Caki2 (cell line): ENCODE measurements around the gene TTC39A. TPM values are rescaled to one million over a fixed set of nuclear protein-coding genes. Genes with fewer than 3 reads are reported as not detected.

Experiments used
- DNase-seq: peaks from one replicate; pipeline ENCODE4 v3.0.0-alpha.2; 2015; ENCODE audit warnings: low read depth
- in situ Hi-C: cut with HindIII; loops from 2 replicates; pipeline ENCODE4 v1.10.0; 2016; ENCODE audit warnings: low sequenced_read_pairs, low pct_unique_long_range_greater_than_20kb, mixed read lengths
- total RNA-seq: library from RNA; depleted of rRNA; stranded (reverse); fragments of >200 nt; shearing (Covaris generic); gene quantifications from 2 replicates; pipeline ENCODE4 v1.2.3, GENCODE V29; 2014; ENCODE audit warnings: low replicate concordance

The TTC39A gene
- total RNA-seq, 1 experiment from 2014 or later = 27.5 TPM

DNA sequence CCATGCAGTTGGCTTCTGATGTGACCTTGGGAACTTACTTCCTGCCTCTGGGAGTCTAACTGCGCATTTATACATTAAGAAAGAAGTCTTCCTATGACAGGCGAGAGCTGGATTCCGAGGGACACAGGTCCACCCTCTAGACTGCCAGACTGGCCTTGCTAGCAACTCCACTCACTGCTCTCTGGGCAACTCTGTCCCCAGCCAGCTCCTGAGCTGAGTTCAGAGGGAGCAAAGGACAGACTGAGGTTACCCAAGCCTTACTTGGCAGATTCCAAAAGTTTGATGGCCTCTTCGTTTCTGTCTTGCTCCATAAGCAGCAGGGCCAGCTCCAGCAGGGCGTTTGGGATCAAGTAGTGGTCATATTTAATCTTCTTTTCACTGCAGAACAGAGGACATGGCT is 41.8 kb downstream of the TTC39A start:
- no peak for DNase-seq
- in situ Hi-C loops = no loop called here

DNA sequence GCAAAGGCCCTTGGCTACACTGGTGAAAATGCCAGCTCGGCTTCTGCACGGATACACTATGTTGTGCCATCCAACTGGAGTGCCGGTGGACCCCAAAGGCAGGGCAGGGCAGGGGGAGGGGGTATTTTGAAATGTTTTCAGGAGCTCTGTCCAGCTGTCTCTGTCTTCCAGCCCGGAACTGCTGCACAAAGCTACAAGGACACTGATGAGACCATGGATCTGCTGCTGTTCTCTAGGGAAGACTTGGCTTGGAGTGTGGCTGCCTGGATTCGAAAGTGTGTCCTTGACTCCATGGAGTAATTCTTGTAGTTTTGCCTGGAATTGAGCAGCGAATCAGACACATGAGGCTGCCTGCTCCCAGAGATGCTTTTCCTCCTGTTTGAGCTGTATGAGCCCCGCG is 42.4 kb downstream of the TTC39A start:
- in situ Hi-C loops = no loop called here

DNA sequence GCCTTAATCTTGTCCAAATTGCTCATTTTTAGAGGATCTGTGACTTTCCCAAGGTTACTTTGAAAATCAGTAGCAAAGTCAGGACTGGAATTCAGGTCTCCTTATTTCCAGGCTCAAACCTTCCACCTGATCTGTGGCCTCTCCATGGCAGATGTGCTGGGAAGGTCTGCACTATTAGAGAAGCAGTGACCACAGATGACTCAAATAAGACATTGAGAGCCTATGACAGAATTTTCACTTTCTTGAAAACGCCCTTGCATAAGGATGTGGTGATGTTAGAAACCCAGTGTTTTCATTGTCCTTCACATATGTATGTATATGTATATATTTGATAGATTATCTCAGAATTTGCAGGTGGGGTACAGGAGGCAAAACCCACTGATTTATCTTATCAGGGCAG is 45.3 kb downstream of the TTC39A start:
- in situ Hi-C loops = no loop called here
- DNase-seq = no peak

More for the DNA sequence above, 42.4 kb downstream of the TTC39A start:
- DNase-seq = no peak

DNA sequence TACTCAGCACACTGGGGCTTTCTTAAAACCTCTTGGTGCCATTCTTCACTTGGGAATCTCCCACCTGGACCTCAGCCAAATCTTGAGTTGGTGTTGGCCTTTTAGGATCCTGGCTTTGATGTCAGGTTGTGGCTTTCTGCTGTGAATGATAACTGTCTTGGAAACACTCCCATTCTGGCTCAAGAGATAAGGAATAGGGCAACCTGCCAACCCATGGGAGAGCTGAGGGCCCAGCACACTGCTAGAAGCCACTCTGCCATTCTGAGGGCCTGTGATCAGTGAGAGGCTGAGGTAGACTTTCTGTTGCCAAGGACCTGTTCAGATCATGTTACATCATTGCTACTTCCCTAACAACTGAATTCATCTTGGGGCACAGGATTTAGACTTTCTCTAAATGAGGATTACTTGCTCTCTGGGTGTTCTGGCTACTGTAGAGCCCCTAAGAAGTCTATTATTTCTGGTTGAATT is 45.8 kb downstream of the TTC39A start:
- in situ Hi-C loops = no loop called here
- peak; percentile 15 for DNase-seq

DNA sequence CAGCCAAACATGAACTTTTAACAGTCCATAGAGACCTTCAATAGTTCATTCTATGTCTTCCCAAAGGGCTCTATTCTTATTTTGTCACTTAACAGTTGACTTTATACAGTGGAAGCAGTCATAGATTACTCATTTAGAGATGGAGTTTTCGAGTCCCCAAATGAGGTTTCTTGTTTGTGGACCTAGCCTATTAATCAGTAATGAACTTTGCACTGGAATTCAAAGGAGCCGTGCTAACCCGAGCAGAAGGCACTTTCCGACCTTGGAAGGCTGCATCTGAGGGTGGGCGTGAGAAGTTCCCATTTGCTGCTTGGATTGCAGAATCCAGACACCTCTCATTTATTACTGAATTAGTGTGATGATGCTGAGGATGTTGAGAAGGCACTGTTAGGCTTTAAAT is 46.4 kb downstream of the TTC39A start:
- in situ Hi-C loops = no loop called here
- DNase-seq = no peak

DNA sequence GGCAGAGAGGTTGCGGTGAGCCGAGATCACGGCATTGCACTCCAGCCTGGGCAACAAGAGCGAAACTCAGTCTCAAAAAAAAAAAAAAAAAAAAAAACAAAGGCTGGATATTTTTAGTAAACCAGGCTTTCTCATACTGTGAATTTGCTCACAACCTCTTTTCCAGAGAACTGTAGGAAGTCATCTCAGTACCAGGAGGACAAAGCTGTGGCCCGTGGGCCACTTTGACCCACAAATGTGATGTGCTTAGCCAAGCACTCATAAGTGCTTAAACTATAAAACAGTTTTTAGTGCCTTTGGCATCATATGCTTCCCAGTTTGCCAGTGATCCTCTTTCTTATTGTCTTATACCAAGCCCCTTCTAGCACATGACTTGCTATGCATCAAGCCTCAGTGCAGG is 47.8 kb downstream of the TTC39A start:
- in situ Hi-C loops = no loop called here
- no peak for DNase-seq

DNA sequence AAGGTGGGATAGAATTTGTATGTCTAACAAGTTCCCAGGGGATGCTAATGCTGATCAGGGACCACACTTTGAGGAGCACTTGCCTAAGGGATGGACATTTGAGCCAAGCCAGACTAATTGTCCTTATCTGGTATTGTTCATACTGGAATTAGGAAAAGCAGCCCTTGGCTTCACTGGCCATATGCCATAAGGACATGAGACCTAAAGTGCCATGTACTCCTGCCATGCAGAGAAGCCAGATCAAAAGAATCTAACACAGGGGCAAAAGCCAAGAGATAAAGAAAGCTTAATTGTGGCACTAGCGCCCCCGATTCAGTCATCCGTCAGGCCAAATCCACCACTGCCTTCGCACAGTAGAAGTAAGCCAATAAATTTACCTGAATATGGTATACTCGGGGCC is 48.6 kb downstream of the TTC39A start:
- in situ Hi-C loops = no loop called here
- DNase-seq = no peak

DNA sequence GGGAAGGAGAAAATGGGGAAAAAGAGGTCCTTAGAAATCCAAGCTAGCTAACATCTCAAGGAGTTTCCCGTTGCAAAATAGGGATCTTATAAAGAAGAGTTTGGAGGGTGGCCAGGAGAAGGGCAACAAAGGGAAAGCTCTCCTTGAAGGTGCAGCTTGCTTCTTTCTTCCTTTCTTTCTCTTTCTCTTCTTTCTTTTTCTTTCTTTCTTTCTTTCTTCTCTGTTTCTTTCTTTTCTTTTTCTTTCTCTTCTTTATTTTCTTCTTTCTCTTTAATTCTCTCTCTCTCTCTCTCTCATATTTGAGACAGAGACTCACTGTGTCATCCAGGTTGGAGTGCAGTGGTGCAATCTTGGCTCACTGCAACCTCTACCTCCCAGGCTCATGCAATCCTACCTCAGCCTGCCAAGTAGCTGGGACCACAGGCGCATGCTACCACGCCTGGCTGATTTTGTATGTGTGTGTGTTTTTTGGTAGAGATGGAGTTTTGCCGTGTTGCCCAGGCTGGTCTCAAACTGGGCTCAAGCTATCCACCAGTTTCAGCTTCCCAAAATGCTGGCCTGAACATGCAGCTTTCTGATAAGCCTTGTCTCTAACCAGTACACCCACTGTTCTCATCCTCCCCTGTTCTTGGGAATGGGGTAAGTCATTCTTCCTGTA is 49.9 kb downstream of the TTC39A start:
- DNase-seq = no peak
- in situ Hi-C loops = no loop called here

DNA sequence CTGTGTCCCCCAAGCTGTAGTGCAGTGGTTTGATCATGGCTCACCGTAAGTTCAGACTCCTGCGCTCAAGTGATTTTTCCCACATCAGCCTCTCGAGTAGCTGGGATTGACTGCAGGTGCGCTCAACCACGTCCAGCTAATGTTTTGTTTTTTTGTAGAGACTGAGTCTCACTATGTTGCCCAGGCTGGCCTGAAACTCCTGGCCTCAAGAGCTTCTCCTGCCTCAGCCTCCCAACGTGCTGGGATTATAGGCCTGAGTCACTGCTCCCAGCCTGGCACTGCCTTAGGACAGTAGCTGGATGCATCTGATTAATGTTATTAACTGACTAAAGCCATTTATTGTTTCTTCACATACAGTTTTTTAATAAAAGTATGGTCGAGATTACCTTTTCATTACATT is 54.1 kb downstream of the TTC39A start:
- DNase-seq = peak; percentile 19
- in situ Hi-C loops = no loop called here

DNA sequence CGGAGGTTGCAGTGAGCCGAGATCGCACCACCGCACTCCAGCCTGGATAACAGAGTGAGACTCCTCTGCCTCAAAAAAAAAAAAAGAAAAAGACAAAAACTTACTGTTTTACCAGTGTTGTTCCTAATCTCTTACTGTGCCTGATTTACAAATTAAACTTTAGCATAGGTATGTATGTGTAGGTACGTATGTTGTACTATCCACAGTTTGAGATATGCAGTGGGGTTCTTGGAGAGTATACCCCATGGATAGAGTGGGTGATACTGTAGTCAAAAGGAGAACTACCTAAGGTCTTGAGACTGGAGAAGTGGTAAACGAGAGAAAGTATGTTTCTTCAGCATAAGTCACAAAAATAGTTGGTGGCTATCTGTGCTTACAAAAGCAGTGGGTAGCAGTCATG is 55.7 kb downstream of the TTC39A start:
- in situ Hi-C loops = no loop called here
- no peak for DNase-seq

DNA sequence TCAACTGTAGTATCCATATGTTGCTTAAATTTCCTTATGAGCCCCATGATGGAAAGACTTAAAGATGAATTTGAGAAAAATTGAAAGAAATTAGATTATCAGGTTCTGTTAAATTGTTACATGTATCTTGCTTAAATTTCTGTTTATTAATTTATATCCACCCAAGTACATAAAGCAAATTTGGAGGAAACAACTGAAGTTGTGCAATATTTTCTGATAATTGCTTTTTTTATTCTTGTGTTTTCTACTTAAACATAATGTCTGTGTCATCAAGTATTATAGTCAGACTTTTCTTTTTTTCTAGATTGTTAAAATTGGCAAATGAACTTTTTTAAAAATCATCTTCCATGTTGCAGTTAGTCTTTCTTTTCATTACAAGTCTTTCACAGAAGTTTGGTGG is 57.4 kb downstream of the TTC39A start:
- in situ Hi-C loops = no loop called here

DNA sequence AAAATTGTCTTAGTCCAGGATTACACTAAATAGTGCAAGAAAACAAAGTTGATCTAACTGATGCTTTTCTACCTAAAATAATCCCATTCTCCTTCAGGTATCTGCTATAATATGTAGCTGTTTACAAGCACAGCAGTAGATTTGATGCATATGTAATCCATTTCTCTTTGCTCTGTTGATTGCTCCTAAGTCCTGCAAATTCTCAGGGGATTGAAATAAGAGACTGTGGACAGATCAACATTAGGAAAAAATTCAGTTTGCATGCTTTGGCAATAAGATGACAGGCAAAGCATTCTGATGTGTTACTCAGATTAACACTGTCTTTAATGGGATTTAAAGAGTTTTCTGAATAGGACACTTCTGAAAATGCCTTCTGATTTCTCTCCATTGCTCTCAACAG is 59.6 kb downstream of the TTC39A start:
- DNase-seq = no peak
- in situ Hi-C loops = no loop called here

More for the DNA sequence above, 57.4 kb downstream of the TTC39A start:
- no peak for DNase-seq

DNA sequence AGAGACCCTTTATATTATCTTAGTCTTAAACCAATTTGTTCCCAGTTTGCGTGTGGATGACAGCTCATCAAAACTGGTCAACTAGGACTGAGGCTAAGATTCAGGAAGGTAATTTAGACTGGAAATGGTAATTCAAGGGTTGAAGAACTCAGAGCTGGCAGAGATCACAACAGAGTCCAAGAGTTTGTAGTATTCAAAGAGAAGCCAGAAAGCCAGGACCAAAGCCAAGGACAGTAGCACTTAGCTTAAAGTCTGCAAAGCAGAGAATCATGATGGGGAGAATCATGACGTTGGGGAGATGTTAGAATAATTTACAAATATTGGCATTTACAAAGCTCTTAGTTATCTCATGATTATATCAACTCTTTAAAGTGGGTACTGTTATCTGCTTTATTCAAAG is 61.7 kb downstream of the TTC39A start:
- DNase-seq = no peak
- in situ Hi-C loops = no loop called here

DNA sequence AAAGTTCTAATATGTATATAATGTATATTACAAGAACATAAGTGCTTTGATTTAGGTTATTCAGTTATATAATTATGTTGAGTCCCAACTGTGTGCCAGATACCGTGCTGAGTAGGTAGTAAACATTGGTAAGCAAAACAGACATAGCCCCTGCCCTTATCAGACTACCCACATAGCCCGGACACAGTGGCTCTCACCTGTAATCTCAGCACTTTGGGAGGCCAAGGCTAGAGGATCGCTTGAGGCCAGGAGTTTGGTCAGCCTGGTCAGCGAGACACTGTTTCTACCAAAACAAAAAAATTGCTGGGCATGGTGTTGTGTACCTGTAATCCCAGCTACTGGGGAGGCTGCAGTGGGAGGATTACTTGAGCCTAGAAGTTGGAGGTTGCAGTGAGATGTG is 63.6 kb downstream of the TTC39A start:
- in situ Hi-C loops = no loop called here
- DNase-seq = no peak

DNA sequence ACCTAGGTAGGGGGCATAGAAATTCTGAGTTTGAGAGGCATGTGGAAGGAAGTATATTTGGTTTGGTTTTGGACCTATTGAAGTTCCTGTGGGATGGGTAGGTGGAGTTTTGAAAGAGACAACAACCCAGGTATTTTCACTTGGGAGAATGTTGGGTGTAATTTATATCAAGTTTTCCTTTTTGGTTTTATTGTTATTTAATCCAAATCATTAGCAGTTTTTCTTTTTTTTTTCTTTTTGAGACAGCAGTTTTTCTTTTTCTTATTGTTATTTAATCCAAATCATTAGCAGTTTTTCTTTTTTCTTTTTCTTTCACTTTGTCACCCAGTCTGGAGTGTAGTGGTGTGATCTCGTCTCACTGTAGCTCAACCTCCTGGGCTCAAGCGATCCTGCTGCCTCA is 64.2 kb downstream of the TTC39A start:
- no peak for DNase-seq
- in situ Hi-C loops = no loop called here

DNA sequence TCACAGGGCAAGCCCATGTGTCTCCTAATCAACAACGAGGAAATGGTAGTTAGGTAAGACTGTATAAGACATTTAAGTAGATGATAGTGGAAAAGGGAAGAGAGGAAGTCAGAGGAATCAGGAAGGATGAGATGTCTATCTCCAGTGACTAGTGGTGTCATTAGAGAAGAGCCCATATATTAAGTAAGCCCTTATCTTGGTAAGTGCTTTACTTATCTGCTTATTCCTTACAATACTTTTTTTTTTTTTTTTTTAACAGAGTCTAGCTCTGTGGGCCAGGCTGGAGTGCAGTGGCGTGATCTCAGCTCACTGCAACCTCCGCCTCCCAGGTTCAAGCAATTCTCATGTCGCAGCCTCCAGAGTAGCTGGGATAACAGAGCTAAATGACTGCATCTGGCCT is 64.7 kb downstream of the TTC39A start:
- in situ Hi-C loops = no loop called here
- no peak for DNase-seq

DNA sequence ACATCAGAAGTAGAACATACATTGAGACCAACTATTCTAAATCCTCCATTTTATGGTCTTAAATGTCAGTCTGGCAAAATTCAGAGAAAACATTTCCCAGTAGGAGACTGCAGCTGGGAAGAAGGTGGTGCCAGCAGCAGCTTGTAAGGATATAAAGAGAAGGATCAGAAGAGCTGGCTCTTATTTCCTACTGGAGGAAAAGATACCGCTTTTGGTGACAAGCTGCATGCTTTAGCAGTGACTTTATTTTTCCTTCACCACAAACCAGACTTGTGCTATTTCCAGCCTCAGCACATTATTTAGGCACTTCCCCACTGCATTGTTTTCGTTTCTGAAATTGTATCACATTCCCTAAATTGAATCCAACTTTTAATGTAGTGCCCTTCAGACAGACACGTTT is 65.9 kb downstream of the TTC39A start:
- peak; percentile 25 for DNase-seq
- in situ Hi-C loops = no loop called here

DNA sequence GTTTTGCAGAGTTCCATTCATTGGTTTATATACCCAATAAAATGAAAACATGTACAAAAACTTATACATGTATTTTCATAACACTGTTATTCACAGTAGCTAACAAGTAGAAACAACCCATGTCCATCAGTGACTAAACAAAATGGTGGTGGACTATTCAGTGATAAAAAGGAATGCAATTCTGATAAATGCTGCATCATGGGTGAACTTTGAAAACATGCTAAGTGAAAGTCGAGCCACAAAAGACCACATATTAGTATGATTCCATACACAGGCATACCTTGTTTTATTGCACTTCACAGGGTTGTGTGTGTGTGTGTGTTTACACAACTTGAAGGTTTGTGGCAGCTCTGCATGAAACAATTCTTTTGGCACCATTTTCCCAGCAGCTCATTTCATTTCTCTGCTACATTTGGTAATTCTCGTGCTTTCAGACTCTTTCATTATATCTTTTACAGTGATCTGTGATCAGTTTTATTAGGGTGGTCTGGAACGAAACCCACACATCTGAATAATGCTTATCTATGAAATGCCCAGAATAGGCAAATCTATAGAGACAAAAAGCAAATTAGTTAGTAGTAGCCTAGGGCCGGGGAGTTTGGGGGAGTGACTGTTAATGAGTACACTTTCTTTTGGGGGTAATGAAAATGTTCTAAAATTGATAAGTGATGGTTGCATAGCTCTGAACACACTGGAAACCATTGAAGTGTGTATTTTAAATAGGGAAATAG is 67.0 kb downstream of the TTC39A start:
- no peak for DNase-seq

DNA sequence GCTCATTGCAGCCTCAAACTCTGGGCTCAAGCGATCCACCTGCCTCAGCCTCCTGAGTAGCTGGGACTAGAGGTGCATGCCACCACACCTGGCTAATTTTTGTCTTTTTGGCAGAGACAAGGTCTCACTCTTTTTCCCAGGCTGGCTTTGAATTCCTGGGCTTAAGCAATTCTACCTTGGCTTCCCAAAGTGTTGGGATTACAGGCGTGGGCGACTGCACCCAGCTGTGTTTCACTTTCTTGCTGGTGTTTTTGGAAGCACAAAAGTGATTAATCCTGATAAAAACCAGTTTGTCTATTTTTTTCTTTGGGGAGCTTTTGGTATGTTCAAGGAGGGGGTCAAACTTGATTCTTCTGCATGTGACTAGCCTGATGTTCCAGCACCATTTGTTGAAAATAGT is 75.0 kb downstream of the TTC39A start:
- in situ Hi-C loops = no loop called here
- no peak for DNase-seq

More for the DNA sequence above, 67.0 kb downstream of the TTC39A start:
- in situ Hi-C loops = no loop called here

DNA sequence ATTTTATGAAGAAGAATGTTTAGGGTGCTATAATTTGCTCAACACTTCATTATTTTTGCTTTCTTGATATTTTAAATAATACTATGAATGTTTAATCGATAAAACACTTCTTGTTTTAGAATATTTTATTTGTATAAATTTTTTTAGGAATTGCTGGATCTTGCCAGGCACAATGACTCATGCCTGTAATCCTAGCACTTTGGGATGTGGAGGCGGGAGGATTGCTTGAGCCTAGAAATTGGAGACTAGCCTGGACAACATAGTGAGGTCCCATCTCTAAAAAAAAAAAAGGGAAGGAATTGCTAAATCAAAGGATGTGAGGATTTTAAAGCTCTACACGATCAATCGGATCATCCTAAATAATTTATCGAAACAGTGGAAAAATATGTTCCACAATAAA is 76.7 kb downstream of the TTC39A start:
- in situ Hi-C loops = no loop called here
- no peak for DNase-seq
